SU-DHL-6 (cell line): ENCODE data around the gene MTRFR.

Experiments
- EZH2phosphoT487 ChIP-seq: fragments of 200-600 bp; sonication (generic), shearing (Covaris generic); conservative IDR thresholded peaks from 2 replicates; pipeline ENCODE4 v1.6.1; 2018; ENCODE audit warnings: mild to moderate bottlenecking, antibody characterized with exemption, low read length, moderate library complexity, mixed read lengths
- TF ChIP-seq, protein P1 (sequence below): fragments of 200-600 bp; sonication (generic); IDR thresholded peaks from one replicate; pipeline ENCODE4 v1.5.1; 2017; ENCODE audit warnings: antibody characterized with exemption, mild to moderate bottlenecking, low read length, moderate library complexity; ENCODE audit not compliant: insufficient read depth, poor library complexity, severe bottlenecking

DNA sequence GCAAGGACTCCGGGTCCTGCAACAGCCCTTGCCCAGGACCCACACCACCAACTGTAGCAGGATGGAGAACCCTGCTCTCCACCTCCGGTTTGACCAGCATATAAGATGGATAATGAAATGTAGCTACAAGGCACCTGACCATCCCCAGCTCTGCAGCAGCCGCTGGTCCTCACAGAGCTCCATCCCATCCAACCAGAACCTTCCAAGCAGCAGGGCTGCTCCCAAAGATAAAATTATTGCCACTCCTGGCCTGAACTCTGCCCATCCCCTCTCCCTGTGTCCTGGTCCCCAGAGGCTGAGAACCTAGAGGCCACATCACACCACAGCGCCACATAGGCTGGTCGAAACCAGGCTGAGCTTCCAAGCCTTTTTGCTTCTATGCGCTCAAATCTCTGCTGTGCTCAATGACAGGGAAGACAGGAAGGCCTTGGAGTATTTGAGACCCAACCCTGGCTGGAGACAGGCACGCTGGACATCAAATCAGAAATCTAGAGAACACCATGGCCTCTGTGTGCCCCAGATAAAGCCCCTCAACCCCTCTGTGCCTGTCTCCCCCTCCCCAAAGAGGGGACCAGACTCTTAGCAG lies 34.2 kb downstream of the MTRFR start:
- TF ChIP-seq, protein P1, sequence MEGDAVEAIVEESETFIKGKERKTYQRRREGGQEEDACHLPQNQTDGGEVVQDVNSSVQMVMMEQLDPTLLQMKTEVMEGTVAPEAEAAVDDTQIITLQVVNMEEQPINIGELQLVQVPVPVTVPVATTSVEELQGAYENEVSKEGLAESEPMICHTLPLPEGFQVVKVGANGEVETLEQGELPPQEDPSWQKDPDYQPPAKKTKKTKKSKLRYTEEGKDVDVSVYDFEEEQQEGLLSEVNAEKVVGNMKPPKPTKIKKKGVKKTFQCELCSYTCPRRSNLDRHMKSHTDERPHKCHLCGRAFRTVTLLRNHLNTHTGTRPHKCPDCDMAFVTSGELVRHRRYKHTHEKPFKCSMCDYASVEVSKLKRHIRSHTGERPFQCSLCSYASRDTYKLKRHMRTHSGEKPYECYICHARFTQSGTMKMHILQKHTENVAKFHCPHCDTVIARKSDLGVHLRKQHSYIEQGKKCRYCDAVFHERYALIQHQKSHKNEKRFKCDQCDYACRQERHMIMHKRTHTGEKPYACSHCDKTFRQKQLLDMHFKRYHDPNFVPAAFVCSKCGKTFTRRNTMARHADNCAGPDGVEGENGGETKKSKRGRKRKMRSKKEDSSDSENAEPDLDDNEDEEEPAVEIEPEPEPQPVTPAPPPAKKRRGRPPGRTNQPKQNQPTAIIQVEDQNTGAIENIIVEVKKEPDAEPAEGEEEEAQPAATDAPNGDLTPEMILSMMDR = no peak
- TF ChIP-seq EZH2phosphoT487 = no peak
